Measurements from ENCODE around the gene OXT. TPM values are rescaled to one million over a fixed set of nuclear protein-coding genes. Genes with fewer than 3 reads are reported as not detected.

The OXT gene
- polyA plus RNA-seq, 6 donors from 2014 or later, result 0.79 to 1.5 (median 1.2) TPM; not detected in 2

DNA sequence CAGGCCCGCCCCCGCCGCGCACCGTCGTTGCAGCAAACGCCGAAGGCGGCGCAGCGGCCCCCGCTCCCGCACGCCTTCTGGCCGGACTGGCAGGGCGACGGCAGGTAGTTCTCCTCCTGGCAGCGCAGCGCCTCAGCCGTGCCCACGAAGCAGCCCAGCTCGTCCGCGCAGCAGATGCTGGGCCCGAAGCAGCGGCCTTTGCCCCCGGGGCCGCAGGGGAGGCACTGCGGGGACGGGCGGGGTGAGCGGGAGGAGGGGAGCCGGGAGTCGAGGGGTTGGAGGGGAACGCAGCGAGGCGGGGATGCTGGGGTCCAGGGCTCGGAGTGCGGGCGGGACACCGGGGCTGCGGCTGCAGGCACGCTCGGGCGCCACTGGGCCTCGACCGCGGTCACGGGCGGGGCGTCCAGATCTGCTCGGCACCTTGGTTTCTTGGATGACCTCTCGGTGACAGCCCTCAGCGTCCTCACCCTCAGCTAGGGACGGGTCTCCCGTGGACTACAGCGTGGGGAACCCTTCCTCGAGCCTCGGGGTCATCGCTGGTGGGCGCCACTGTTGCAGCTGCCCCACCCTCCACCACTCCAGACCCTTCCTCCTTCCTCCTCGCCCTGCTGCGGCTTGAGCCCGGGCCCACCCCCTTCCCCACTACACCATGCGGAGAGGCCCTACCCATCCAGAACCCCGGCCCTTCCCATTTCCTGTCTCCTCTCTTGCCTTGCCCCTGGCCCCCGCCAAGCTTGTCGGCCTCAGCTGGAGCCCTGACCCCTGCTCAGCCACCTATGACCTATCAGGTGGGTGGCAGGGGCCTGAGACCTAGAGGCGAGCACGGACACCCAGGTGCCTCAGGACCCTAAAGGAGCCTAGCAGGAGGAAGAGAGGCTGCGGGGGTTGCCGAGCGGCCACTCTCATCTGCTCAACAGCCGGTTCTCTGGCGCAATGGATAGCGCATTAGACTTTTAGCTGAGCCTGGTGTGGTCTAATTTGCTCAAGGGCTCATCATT, 11.8 kb downstream of the OXT start:
- Mint-ChIP-seq H3K4me1 (peaks cover 15 to 27% (median 15%) of the 10 kb centered on the region in 3 donors), H3K27me3 (peaks cover 44 to 71% (median 70%) of the 10 kb centered on the region in 3 donors), H3K4me3 (peak overlapping the region; percentile 18 to 82 (median 75)), H3K9me3 (no peaks in the 10 kb centered on the region), H3K27ac (peak overlapping the region in 1 of 6 donors; percentile 97), H3K36me3 (no peaks in the 10 kb centered on the region)
- ATAC-seq (ENCODE audit: low read depth in 2 of 2) (peak; percentile 38 to 47), DNase-seq (no peak)

DNA sequence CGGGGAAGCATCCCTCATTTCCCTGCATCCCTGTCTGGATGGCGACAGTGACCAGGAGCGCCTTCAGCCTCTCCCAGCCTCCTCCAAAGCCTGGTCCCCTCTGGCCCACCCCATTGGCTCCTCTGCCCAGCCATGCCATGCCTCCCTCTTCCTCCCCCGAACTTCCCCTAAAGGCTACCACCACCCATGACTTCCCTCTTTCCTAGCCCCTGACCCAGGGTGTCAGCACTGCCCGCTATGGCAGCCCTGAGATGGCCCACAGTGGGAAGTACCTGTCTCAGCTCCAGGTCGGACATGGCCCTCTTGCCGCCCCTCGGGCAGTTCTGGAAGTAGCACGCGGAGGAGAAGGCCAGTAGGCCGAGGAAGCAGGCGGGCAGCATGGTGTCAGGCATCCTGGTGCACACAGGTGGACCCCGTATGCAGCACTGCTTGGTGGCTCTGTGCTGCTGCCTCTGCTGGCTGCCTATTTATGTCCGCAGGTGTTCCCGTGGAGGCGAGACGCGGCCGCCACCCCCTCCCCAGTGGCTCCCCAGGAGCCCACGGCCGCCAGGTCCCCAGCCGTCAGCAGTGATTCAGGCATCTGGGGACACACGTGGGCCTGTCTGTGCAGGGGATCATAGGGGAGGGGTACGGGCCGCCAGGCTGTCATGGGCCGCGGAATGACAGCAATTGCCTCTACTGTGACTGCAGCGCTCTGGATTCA, 13.0 kb downstream of the OXT start, which contains the start of gene AVP:
TSS of gene AVP (minus strand) at position 442 of the 703 bp plus-strand sequence. CDS start at position 392, 50 bp downstream.
- peaks cover 15 to 27% (median 15%) of the 10 kb centered on the region in 3 donors for H3K4me1 Mint-ChIP-seq
- peak within 1 kb of the TSS; percentile 57 to 82 (median 76) for H3K4me3 Mint-ChIP-seq
- H3K9me3 Mint-ChIP-seq, result peaks cover 0 to 2% (median 0%) of the 10 kb centered on the region in 7 donors
- peaks cover 43 to 71% (median 68%) of the 10 kb centered on the region in 3 donors for H3K27me3 Mint-ChIP-seq
- DNase-seq, result no peak
- peak within 1 kb of the TSS in 2 of 6 donors; percentile 72 to 97 for H3K27ac Mint-ChIP-seq
- no peaks in the 10 kb centered on the region for H3K36me3 Mint-ChIP-seq
- no peak for ATAC-seq (ENCODE audit: low read depth in 2 of 2)

DNA sequence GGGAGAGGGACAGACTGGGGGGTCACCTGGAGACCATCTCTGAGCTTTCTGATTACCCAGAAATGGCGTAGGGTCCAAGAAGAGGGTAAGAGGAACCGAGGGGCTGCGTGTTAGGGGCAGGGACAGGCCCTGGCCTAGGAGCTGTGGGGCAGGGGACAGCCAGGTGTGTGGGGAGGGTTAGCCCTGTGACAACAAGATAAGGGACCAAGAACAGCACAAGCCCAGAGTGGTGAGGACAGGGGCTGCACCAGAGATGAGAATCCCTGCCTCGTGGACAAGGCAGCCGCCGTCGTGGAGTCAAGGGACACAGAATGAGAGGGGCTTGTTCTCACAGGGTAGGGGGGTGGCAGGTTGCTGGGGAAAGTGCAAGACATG, 13.6 kb downstream of the OXT start:
- H3K27me3 Mint-ChIP-seq, result peaks cover 38 to 71% (median 70%) of the 10 kb centered on the region in 3 donors
- peaks cover 0 to 2% (median 0%) of the 10 kb centered on the region in 7 donors for H3K9me3 Mint-ChIP-seq
- ATAC-seq (ENCODE audit: low read depth in 2 of 2), result no peak
- no peak for DNase-seq
- H3K4me3 Mint-ChIP-seq, result peak overlapping the region in 2 of 8 donors; percentile 6 to 12
- peak overlapping the region in 1 of 6 donors; percentile 11 for H3K27ac Mint-ChIP-seq
- H3K4me1 Mint-ChIP-seq, result peaks cover 15 to 27% (median 15%) of the 10 kb centered on the region in 3 donors
- no peaks in the 10 kb centered on the region for H3K36me3 Mint-ChIP-seq

DNA sequence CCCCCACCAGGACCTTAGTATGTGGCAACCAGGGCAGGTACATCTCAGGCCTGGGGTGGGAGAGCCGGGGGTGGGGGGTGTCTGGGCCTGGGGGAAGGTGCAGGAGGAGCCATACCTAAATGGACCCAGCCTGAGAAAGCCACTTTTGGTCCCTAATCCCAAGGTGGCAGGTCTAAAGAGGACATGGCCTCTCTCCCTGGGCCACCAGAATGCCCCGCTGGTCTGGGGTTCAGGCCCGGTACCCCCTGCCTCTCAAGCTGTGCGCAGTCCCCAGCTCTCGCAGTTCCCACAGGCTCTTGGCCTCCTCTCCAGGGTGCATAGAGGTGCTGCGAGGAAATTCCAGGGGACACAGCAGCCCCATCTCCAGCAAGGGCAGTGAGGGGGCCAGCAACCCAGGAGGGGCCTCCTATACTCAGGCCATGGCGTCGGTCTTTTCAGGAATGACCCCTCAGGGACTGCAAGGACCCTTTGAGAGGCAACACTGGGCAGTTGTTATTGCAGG, 14.2 kb downstream of the OXT start:
- no peak overlapping the region for H3K4me3 Mint-ChIP-seq
- H3K36me3 Mint-ChIP-seq, result no peaks in the 10 kb centered on the region
- ATAC-seq (ENCODE audit: low read depth in 2 of 2) (no peak), DNase-seq (no peak)
- no peak overlapping the region for H3K27ac Mint-ChIP-seq
- peaks cover 41 to 71% (median 69%) of the 10 kb centered on the region in 3 donors for H3K27me3 Mint-ChIP-seq
- peaks cover 0 to 2% (median 0%) of the 10 kb centered on the region in 7 donors for H3K9me3 Mint-ChIP-seq
- peaks cover 15 to 32% (median 19%) of the 10 kb centered on the region in 3 donors for H3K4me1 Mint-ChIP-seq

DNA sequence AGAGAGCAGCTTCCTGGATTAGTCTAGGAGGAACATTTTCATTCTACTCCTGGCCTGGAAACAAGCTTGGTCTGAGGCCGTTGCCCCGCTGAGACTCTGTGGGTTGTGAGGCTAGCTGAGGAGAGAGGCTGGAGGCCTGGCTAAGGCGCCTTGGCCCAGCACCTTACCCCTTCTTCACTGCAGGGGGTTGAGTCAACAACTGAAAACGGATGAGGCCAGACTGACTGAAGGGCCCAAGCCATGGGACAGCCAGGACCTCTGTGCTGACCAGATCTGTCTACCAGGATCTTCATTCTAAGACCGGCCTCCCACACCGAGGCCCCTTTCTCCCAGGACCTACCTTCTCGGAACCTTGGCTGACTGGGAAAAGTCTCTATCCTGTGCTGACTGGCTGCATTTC, 16.6 kb downstream of the OXT start:
- Mint-ChIP-seq H3K9me3 (peaks cover 0 to 2% (median 0%) of the 10 kb centered on the region in 7 donors), H3K4me1 (peaks cover 14 to 31% (median 26%) of the 10 kb centered on the region in 3 donors), H3K27ac (no peak overlapping the region), H3K4me3 (peak overlapping the region in 1 of 8 donors; percentile 35), H3K36me3 (no peaks in the 10 kb centered on the region), H3K27me3 (peaks cover 27 to 61% (median 49%) of the 10 kb centered on the region in 3 donors)
- ATAC-seq (ENCODE audit: low read depth in 2 of 2) (no peak), DNase-seq (no peak)

DNA sequence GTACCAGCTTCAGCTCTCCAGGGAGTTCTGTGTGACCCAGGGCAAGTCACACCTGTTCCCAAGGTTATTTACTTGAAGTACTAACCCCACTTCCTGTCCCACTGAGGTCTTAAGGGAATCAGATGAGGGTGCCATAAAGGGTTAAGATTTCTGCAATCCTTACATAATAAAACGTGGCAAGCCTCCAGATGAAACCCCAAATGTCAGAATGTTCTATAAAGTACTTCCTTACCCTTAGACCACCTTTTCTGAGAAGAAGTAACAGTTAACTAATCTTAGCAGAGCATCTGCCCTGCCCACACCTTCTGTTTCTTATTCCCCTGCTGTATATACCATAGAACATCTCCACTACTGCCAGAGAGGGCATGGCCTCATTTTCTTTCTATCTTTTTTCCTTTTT, 19.1 kb downstream of the OXT start:
- H3K27me3 Mint-ChIP-seq, result peaks cover 14 to 36% (median 25%) of the 10 kb centered on the region in 3 donors
- no peaks in the 10 kb centered on the region for H3K36me3 Mint-ChIP-seq
- peak overlapping the region in 3 of 8 donors; percentile 52 to 89 (median 59) for H3K4me3 Mint-ChIP-seq
- H3K4me1 Mint-ChIP-seq, result peaks cover 7 to 28% (median 24%) of the 10 kb centered on the region in 3 donors
- ATAC-seq (ENCODE audit: low read depth in 2 of 2) (no peak), DNase-seq (no peak)
- peak overlapping the region in 1 of 6 donors; percentile 16 for H3K27ac Mint-ChIP-seq
- peaks cover 0 to 2% (median 0%) of the 10 kb centered on the region in 7 donors for H3K9me3 Mint-ChIP-seq

DNA sequence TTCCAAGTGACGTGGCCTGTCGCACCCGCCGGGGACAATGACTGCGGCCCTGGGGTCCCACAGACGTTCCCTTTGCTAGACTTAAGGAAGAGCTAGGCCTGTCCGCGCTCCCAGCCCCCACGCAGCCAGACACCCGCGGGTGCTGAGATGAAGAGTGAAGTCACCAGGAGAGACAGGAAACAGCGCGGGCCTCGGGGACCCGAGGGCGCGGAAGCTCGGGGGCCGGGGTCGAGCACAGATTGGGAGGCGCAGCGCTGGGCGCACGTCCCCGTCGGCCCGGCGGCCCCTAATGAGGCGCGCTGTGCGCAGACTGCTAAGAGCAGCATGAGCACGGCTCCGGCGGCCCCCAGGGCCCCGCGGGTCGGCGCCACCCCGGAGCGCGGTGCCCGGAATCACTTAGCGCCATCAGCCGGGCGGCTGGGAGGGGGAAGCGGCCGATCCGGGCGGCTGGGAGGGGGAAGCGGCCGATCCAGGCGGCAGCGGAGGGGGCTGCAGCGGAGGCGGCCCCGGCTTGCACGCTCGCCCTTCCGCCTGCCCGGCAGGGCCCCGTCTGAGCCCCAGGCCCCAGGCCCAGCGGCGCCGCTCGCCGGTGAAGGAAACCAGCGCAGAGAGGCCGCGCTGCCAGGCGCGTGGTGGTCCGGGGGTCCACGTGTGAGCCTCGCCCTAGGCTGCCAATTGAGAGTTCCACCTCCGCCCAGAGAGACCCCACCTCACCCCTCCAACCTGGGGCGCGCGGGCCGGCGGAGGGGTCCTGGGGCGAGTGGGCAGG, 21.4 kb downstream of the OXT start:
- Mint-ChIP-seq H3K4me1 (peaks cover 7 to 28% (median 24%) of the 10 kb centered on the region in 3 donors), H3K36me3 (no peaks in the 10 kb centered on the region), H3K4me3 (peak overlapping the region; percentile 77 to 97 (median 93)), H3K27me3 (peaks cover 14 to 35% (median 20%) of the 10 kb centered on the region in 3 donors), H3K27ac (peak overlapping the region; percentile 87 to 99 (median 98)), H3K9me3 (peaks cover 0 to 2% (median 0%) of the 10 kb centered on the region in 7 donors)
- DNase-seq, result peak; percentile 65
- peak; percentile 40 to 42 for ATAC-seq (ENCODE audit: low read depth in 2 of 2)

DNA sequence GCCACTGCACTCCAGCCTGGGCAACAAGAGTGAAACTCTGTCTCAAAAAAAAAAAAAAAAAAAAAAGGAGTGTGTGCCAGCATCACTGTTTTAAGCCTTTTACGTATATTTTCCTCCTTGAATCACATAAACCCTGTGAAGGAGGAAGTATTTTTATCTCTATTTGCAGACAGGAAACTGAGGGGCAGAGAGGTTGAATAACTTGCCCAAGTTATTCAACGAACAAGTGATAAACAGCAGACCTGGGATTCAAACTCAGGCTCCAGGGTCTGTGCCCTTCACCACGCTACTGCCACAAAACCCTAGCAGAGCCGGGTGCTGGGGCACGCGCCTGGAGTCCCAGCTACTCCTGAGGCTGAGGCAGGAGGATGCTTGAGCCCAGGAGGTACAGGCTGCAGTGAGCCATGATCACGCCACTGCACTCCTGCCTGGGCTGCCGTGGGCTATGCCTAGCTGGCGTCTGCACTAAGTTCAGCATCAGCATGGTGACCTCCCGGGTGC, 22.5 kb downstream of the OXT start:
- peak; percentile 53 to 61 for ATAC-seq (ENCODE audit: low read depth in 2 of 2)
- peak; percentile 62 for DNase-seq
- H3K4me3 Mint-ChIP-seq, result peak overlapping the region; percentile 56 to 92 (median 86)
- H3K36me3 Mint-ChIP-seq, result no peaks in the 10 kb centered on the region
- H3K9me3 Mint-ChIP-seq, result no peaks in the 10 kb centered on the region
- H3K27ac Mint-ChIP-seq, result peak overlapping the region; percentile 86 to 99 (median 98)
- peaks cover 10 to 24% (median 12%) of the 10 kb centered on the region in 3 donors for H3K27me3 Mint-ChIP-seq
- H3K4me1 Mint-ChIP-seq, result peaks cover 7 to 28% (median 24%) of the 10 kb centered on the region in 3 donors

DNA sequence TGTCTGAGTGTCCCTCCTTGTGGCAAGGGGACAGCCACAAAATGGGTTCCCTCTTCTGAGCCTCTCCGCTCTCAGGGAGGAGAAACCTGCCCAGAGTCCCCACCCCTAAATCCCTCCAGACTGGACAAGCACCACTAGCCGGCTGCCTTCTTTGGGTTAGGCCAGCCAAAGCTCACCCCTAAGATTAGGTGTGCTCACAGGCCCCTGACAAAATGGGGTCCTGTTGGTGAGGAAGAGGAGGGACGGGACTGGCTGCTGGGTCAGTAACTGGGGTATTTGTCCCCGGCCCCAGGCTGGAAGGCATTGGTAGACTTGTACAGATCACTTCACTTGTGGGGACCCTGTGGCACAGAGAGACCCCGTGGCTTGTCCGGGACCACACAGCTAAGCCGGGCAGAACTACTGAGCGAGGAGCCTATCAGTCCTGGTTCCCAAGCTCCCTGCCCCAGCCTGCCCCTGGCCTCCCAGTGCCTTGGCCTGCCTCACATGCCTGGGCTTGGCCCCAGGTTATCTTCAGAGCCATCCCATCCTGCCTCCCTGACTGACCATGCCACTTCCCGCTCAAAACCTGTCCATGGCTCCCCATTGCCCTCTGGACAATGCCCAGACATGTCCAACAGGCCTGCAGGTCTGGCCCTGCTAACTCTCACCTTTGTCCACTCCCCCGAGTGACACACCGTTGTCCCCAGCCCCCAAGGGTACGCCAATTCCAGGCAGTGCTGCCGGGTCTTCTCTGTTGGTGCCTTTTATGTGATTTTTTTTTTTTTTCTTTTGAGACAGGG, 23.6 kb downstream of the OXT start:
- ATAC-seq (ENCODE audit: low read depth in 2 of 2), result no peak
- H3K27me3 Mint-ChIP-seq, result peaks cover 5 to 15% (median 8%) of the 10 kb centered on the region in 3 donors
- no peaks in the 10 kb centered on the region for H3K9me3 Mint-ChIP-seq
- H3K27ac Mint-ChIP-seq, result peak overlapping the region; percentile 21 to 98 (median 90)
- H3K36me3 Mint-ChIP-seq, result no peaks in the 10 kb centered on the region
- peaks cover 7 to 28% (median 24%) of the 10 kb centered on the region in 3 donors for H3K4me1 Mint-ChIP-seq
- peak overlapping the region in 3 of 8 donors; percentile 21 to 75 (median 36) for H3K4me3 Mint-ChIP-seq
- no peak for DNase-seq

DNA sequence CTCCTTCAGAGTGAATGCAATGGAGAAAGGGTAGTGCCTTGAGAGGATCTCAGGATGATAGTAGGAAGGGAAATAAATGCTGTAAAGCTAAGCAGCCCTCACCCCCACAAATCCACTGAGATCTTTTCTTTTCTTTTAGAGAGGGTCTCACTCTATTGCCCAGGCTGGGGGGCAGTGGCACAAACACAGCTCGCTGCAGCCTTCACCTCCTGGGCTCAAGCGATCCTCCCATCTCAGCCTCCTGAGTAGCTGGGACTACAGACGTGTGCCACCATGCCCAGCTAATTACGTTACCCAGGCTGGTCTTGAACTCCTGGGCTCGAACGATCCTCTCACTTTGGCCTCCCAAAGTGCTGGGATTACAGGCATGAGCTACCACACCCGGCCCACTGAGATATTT, 29.1 kb downstream of the OXT start:
- no peak overlapping the region for H3K4me3 Mint-ChIP-seq
- peaks cover 0 to 8% (median 0%) of the 10 kb centered on the region in 3 donors for H3K27me3 Mint-ChIP-seq
- ATAC-seq (ENCODE audit: low read depth in 2 of 2) (no peak), DNase-seq (no peak)
- H3K9me3 Mint-ChIP-seq, result no peaks in the 10 kb centered on the region
- no peaks in the 10 kb centered on the region for H3K36me3 Mint-ChIP-seq
- peaks cover 8 to 15% (median 10%) of the 10 kb centered on the region in 3 donors for H3K4me1 Mint-ChIP-seq
- peak overlapping the region in 1 of 6 donors; percentile 47 for H3K27ac Mint-ChIP-seq

DNA sequence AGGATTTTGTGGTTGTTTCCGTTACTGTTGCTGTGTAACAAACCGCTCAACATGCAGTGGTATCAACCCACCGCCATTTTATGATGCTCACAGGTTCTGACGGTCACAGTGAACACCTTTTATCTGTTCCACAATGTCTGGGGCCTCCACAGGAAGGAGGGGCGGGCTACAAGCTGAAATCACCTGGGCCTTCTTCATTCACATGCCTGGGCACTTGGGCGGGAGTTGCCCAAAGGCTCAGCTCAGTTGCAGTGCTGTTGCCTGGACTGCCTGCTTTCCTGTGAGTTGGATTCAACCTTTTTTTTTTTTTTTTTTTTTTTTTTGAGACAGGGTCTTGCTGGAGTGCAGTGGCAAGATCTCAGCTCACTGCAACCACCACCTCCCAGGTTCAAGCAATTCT, 29.8 kb downstream of the OXT start:
- ATAC-seq (ENCODE audit: low read depth in 2 of 2) (no peak), DNase-seq (no peak)
- no peaks in the 10 kb centered on the region for H3K36me3 Mint-ChIP-seq
- peaks cover 0 to 8% (median 0%) of the 10 kb centered on the region in 3 donors for H3K27me3 Mint-ChIP-seq
- H3K4me1 Mint-ChIP-seq, result peaks cover 8 to 15% (median 10%) of the 10 kb centered on the region in 3 donors
- no peak overlapping the region for H3K4me3 Mint-ChIP-seq
- no peaks in the 10 kb centered on the region for H3K9me3 Mint-ChIP-seq
- H3K27ac Mint-ChIP-seq, result no peak overlapping the region

All from naive B cell (primary cell).